Smooth muscle cell (in vitro differentiated cells): ENCODE results near the gene HUNK. TPM values are rescaled to one million over a fixed set of nuclear protein-coding genes. Genes with fewer than 3 reads are reported as not detected.
A peak's percentile ranks its signal among the peaks of the same experiment; 100 is the strongest.
"Not testable (repeated sequence)": the region's sequence is repeated elsewhere in the genome, so short reads cannot be mapped to it uniquely, and the experiment has no call there.

ENCODE experiments used
- DNase-seq: peaks from one replicate; lab custom pipeline; 2025; ENCODE audit not compliant: unreplicated experiment; lab: John Stamatoyannopoulos, UW
- H2AFZ ChIP-seq: fragments of 200-600 bp; sonication (generic); 2 replicates; pipeline ENCODE4 v1.6.0; 2016; ENCODE audit warnings: antibody characterized with exemption, low read depth, mild to moderate bottlenecking
- H3F3A ChIP-seq: fragments of 200-600 bp; sonication (generic); 2 replicates; pipeline ENCODE4 v1.6.0; 2017; ENCODE audit warnings: antibody characterized with exemption, low read depth
- H3K27ac ChIP-seq: fragments of 200-600 bp; sonication (generic); 2 replicates; pipeline ENCODE4 v1.5.1; 2016; ENCODE audit warnings: low read depth, mild to moderate bottlenecking
- H3K27me3 ChIP-seq: fragments of 200-600 bp; sonication (generic); 2 replicates; pipeline ENCODE4 v1.6.1; 2016; ENCODE audit warnings: low read depth, mild to moderate bottlenecking
- H3K36me3 ChIP-seq: fragments of 200-600 bp; sonication (generic); 2 replicates; pipeline ENCODE4 v1.5.1; 2016; ENCODE audit warnings: low read depth
- H3K4me1 ChIP-seq: fragments of 200-600 bp; sonication (generic); 2 replicates; pipeline ENCODE4 v1.5.1; 2016; ENCODE audit warnings: low read depth
- H3K4me2 ChIP-seq: fragments of 200-600 bp; sonication (generic); 2 replicates; pipeline ENCODE4 v1.6.0; 2016; ENCODE audit warnings: mild to moderate bottlenecking
- H3K4me3 ChIP-seq: fragments of 200-600 bp; sonication (generic); 2 replicates; pipeline ENCODE4 v1.5.1; 2016; ENCODE audit warnings: mild to moderate bottlenecking
- H3K79me2 ChIP-seq: fragments of 200-600 bp; sonication (generic); 2 replicates; pipeline ENCODE4 v1.6.0; 2016; ENCODE audit warnings: low read depth, mild to moderate bottlenecking
- H3K9ac ChIP-seq: fragments of 200-600 bp; sonication (generic); 2 replicates; pipeline ENCODE4 v1.6.0; 2016; ENCODE audit warnings: low read depth
- H3K9me3 ChIP-seq: fragments of 200-600 bp; sonication (generic); replicated peaks from 2 replicates; pipeline ENCODE4 v1.5.1; 2016; ENCODE audit warnings: low read depth
- H4K20me1 ChIP-seq: fragments of 200-600 bp; sonication (generic); 2 replicates; pipeline ENCODE4 v1.6.0; 2016; ENCODE audit warnings: low read depth
- WGBS: methylation state at CpG from one replicate; pipeline ENCODE4 v1.1.7; 2016; ENCODE audit warnings: low lambda C conversion rate; 5-methylcytosine and 5-hydroxymethylcytosine counted together
- polyA plus RNA-seq: library from polyadenylated mRNA; unstranded; fragments of >200 nt; fragmentation: Nextera tagmentation; extraction: Ambion mirVana; gene quantifications from 2 replicates; pipeline ENCODE4 v1.2.1, GENCODE V29; 2016
- total RNA-seq: library from RNA; depleted of rRNA; stranded (reverse); fragments of >200 nt; gene quantifications from 2 replicates; pipeline ENCODE4 v1.2.3, GENCODE V29; 2014
- TF ChIP-seq, protein P1 (sequence below): fragments of 200-600 bp; sonication (generic); IDR thresholded peaks from 2 replicates; pipeline ENCODE4 v1.5.1; 2017; ENCODE audit warnings: borderline replicate concordance, mild to moderate bottlenecking, antibody characterized with exemption; ENCODE audit not compliant: insufficient read depth, poor library complexity, severe bottlenecking

HUNK gene
- total and polyA plus RNA-seq, 2 experiments from 2014 or later = 5.5 to 11.6 TPM

GRCh38 chr21:31869750-31870149, 3.1 kb upstream of the HUNK start:
- no peaks in the 10 kb centered on the region for H3F3A ChIP-seq
- WGBS = 94% methylated on average over 6 of the region's 6 CpGs
- peaks cover 5% of the 10 kb centered on the region for H3K79me2 ChIP-seq
- no peak overlapping the region for H3K4me3 ChIP-seq
- no peak for DNase-seq
- TF ChIP-seq, protein P1, sequence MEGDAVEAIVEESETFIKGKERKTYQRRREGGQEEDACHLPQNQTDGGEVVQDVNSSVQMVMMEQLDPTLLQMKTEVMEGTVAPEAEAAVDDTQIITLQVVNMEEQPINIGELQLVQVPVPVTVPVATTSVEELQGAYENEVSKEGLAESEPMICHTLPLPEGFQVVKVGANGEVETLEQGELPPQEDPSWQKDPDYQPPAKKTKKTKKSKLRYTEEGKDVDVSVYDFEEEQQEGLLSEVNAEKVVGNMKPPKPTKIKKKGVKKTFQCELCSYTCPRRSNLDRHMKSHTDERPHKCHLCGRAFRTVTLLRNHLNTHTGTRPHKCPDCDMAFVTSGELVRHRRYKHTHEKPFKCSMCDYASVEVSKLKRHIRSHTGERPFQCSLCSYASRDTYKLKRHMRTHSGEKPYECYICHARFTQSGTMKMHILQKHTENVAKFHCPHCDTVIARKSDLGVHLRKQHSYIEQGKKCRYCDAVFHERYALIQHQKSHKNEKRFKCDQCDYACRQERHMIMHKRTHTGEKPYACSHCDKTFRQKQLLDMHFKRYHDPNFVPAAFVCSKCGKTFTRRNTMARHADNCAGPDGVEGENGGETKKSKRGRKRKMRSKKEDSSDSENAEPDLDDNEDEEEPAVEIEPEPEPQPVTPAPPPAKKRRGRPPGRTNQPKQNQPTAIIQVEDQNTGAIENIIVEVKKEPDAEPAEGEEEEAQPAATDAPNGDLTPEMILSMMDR = no peak
- H3K4me1 ChIP-seq = peaks cover 5% of the 10 kb centered on the region
- H3K9ac ChIP-seq = no peak overlapping the region
- H3K4me2 ChIP-seq = no peak overlapping the region
- H3K27ac ChIP-seq = no peak overlapping the region
- H3K36me3 ChIP-seq = no peaks in the 10 kb centered on the region
- H3K9me3 ChIP-seq = no peaks in the 10 kb centered on the region
- H2AFZ ChIP-seq = no peak overlapping the region
- H3K27me3 ChIP-seq = no peaks in the 10 kb centered on the region
- peaks cover 5% of the 10 kb centered on the region for H4K20me1 ChIP-seq

- Histone ChIP-seq H3F3A (no peaks in the 10 kb centered on the region), H3K4me3 (no peak overlapping the region), H3K9ac (no peak overlapping the region), H4K20me1 (peaks cover 12% of the 10 kb centered on the region), H3K4me2 (no peak overlapping the region), H3K27ac (no peak overlapping the region), H3K4me1 (peaks cover 13% of the 10 kb centered on the region), H2AFZ (no peak overlapping the region), H3K79me2 (peaks cover 13% of the 10 kb centered on the region), H3K27me3 (no peaks in the 10 kb centered on the region), H3K36me3 (no peaks in the 10 kb centered on the region), H3K9me3 (no peaks in the 10 kb centered on the region)
- WGBS = 71% methylated on average over 8 of the region's 8 CpGs
- no peak for DNase-seq
- TF ChIP-seq, protein P1 = no peak
Measured at GRCh38 chr21:31870472-31871193, 2.2 kb upstream of the HUNK start.

DNA sequence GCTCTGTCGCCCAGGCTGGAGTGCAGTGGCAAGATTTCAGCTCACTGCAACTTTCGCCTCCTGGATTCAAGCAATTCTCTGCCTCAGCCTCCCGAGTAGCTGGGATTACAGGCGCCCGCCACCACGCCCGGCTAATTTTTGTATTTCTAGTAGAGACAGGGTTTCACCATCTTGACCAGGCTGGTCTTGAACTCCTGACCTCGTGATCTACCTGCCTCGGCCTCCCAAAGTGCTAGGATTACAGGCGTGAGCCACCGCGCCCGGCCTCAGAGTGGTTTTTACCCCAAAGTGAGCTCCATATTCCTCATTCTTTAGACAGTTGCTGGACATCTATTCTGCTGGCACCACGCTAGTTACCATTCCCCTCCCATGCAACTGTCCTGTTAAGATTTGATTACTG, 1.4 kb upstream of the HUNK start:
- H3K4me3 ChIP-seq, H3F3A ChIP-seq, H3K9me3 ChIP-seq, DNase-seq, H3K36me3 ChIP-seq, H2AFZ ChIP-seq, H3K27me3 ChIP-seq, H3K9ac ChIP-seq, H3K27ac ChIP-seq: not testable (repeated sequence)
- peak overlapping the region; percentile 95 for H3K4me2 ChIP-seq
- peaks cover 18% of the 10 kb centered on the region for H3K79me2 ChIP-seq
- H3K4me1 ChIP-seq = peaks cover 19% of the 10 kb centered on the region
- peaks cover 18% of the 10 kb centered on the region for H4K20me1 ChIP-seq
- 99% methylated on average over 14 of the region's 14 CpGs for WGBS

- Histone ChIP-seq H3K4me2 (peak overlapping the region; percentile 95), H3K79me2 (peaks cover 24% of the 10 kb centered on the region), H3K27ac (no peak overlapping the region), H4K20me1 (peaks cover 23% of the 10 kb centered on the region), H3K9me3 (no peaks in the 10 kb centered on the region), H3K4me1 (peaks cover 20% of the 10 kb centered on the region), H3K4me3 (peak overlapping the region; percentile 92), H3K27me3 (no peaks in the 10 kb centered on the region), H3K36me3 (no peaks in the 10 kb centered on the region), H3F3A (no peaks in the 10 kb centered on the region), H3K9ac (peak overlapping the region; percentile 43), H2AFZ (peak overlapping the region; percentile 94)
- no peak for DNase-seq
- WGBS = 10% methylated on average over 12 of the region's 12 CpGs
- TF ChIP-seq, protein P1 = no peak
Measured at GRCh38 chr21:31872072-31872451, 758 bp upstream of the HUNK start.
